ENCODE data around the gene TGFBR3. TPM values are rescaled to one million over a fixed set of nuclear protein-coding genes. Genes with fewer than 3 reads are reported as not detected.

Gene TGFBR3
- total RNA-seq, 6 experiments from 2014 or later = 5.8 to 21.1 (median 19.0) TPM

DNA sequence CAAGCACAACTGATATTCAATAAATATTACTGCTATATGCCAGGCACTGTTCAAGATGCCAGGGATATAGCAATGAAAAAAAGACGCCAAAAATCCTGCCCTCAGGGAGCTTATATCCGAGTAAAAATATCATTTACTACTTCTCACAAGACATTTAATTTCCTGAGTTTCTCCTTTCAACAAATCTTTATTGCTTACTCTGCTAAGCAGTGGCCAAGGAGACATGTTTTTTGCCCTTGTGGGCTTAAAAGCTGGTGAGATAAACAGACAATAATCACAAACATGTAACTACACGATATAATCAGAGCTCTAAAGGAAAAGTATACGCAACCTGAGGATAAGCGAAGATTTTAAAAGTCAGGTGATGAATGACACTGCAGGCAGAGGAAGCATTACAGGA lies 19.5 kb downstream of the TGFBR3 start:
- DNase-seq = no peak
- no peaks in the 10 kb centered on the region for H3K36me3 Mint-ChIP-seq (ENCODE audit: low read depth)
- TF ChIP-seq, protein P1, sequence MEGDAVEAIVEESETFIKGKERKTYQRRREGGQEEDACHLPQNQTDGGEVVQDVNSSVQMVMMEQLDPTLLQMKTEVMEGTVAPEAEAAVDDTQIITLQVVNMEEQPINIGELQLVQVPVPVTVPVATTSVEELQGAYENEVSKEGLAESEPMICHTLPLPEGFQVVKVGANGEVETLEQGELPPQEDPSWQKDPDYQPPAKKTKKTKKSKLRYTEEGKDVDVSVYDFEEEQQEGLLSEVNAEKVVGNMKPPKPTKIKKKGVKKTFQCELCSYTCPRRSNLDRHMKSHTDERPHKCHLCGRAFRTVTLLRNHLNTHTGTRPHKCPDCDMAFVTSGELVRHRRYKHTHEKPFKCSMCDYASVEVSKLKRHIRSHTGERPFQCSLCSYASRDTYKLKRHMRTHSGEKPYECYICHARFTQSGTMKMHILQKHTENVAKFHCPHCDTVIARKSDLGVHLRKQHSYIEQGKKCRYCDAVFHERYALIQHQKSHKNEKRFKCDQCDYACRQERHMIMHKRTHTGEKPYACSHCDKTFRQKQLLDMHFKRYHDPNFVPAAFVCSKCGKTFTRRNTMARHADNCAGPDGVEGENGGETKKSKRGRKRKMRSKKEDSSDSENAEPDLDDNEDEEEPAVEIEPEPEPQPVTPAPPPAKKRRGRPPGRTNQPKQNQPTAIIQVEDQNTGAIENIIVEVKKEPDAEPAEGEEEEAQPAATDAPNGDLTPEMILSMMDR (IDR thresholded peaks at IDR 0.05) = no peak
- H3K27ac Mint-ChIP-seq = no peak overlapping the region
- H3K9me3 Mint-ChIP-seq = no peaks in the 10 kb centered on the region
- no peak overlapping the region for H3K4me3 Mint-ChIP-seq
- no peaks in the 10 kb centered on the region; the same call in 1 of the 2 replicates for H3K27me3 Mint-ChIP-seq (ENCODE audit: insufficient read depth)
- H3K4me1 Mint-ChIP-seq (ENCODE audit: low read depth) = peaks cover 40% of the 10 kb centered on the region

DNA sequence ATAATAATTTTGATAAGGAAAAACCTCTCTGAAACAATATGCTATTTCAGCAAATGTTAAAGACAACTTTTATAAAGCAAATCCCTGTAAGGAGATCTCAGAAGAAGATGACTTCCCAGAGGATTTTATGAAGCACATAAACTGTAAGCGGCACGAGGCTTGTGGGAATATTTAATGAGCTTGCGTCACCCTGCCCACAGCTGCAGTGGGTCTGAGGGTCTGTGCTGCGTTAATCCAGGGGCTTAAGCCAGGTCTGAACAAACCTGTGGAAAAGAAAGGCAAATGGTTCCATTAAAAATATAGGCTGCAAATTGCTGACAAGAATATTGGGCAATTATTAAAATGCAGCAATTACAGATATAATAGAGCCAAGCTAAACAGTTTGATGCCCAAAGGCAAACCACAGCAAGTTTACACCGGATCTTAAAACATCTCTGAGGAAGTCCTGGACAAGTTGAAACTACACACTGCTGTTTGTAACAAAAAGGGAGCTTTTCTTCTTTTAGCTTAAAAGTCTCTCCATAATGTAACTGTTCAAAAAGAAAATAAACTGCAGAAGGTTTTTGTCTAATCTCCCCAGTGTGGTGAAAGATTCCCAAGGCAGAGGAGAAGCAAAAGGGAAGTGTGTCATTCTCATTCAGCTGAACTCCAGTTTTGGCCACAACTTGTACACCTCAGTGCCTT lies 21.8 kb downstream of the TGFBR3 start:
- no peaks in the 10 kb centered on the region for H3K27me3 Mint-ChIP-seq (ENCODE audit: insufficient read depth)
- H3K9me3 Mint-ChIP-seq = no peaks in the 10 kb centered on the region
- TF ChIP-seq, protein P1 (IDR thresholded peaks at IDR 0.05) = no peak
- peaks cover 3% of the 10 kb centered on the region; the same call in 1 of the 2 replicates for H3K36me3 Mint-ChIP-seq (ENCODE audit: low read depth)
- H3K4me1 Mint-ChIP-seq (ENCODE audit: low read depth) = peaks cover 35% of the 10 kb centered on the region
- peak overlapping the region; percentile 88 for H3K27ac Mint-ChIP-seq
- peak; percentile 53 for DNase-seq
- peak overlapping the region; percentile 89 for H3K4me3 Mint-ChIP-seq

DNA sequence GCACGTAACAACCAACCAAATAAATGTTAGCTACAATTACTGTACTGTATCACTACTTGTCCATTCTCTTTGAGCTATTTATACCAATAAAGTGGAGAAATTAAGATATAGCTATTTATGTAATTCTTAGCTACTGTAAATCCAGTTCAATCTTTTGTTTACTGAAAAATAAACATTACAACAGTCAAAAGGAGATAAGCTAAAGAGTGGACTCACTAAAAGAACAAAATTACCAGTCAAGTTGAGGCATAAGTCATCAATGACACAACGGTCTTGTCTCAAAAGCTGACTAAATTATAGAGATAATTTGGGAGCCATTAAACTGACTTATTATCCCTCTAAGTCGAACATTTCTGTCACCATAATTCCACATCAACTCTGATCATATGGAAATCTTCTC lies 22.5 kb downstream of the TGFBR3 start:
- H3K9me3 Mint-ChIP-seq = no peaks in the 10 kb centered on the region
- peak overlapping the region; percentile 88 for H3K27ac Mint-ChIP-seq
- H3K4me1 Mint-ChIP-seq (ENCODE audit: low read depth) = peaks cover 35% of the 10 kb centered on the region
- H3K36me3 Mint-ChIP-seq (ENCODE audit: low read depth) = peaks cover 4% of the 10 kb centered on the region; the same call in 1 of the 2 replicates
- H3K4me3 Mint-ChIP-seq = peak overlapping the region; percentile 89
- no peaks in the 10 kb centered on the region for H3K27me3 Mint-ChIP-seq (ENCODE audit: insufficient read depth)
- no peak for DNase-seq
- TF ChIP-seq, protein P1 (IDR thresholded peaks at IDR 0.05) = no peak

DNA sequence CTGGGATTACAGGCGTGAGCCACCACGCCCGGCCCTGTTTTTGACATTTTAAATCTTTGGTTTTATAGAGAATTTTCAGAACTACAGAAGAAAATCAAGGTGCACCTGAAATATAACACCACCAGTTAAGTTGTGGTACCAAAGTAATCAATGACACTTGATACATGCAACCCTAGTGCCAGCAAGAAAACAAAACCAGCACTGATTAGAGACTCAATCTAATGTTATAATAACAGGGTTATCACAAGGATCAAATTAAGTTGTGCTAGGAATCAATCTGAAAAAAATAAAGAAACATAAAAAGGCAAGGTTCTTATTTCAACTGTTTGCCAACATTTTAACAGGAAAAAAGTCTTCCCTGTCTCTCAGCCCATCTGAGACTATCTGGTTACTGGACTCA lies 23.8 kb downstream of the TGFBR3 start:
- H3K4me1 Mint-ChIP-seq (ENCODE audit: low read depth) = peaks cover 38% of the 10 kb centered on the region
- TF ChIP-seq, protein P1 (IDR thresholded peaks at IDR 0.05) = no peak
- no peaks in the 10 kb centered on the region for H3K27me3 Mint-ChIP-seq (ENCODE audit: insufficient read depth)
- no peak overlapping the region for H3K27ac Mint-ChIP-seq
- DNase-seq = no peak
- peaks cover 4% of the 10 kb centered on the region; the same call in 1 of the 2 replicates for H3K36me3 Mint-ChIP-seq (ENCODE audit: low read depth)
- H3K9me3 Mint-ChIP-seq = no peaks in the 10 kb centered on the region
- H3K4me3 Mint-ChIP-seq = no peak overlapping the region

DNA sequence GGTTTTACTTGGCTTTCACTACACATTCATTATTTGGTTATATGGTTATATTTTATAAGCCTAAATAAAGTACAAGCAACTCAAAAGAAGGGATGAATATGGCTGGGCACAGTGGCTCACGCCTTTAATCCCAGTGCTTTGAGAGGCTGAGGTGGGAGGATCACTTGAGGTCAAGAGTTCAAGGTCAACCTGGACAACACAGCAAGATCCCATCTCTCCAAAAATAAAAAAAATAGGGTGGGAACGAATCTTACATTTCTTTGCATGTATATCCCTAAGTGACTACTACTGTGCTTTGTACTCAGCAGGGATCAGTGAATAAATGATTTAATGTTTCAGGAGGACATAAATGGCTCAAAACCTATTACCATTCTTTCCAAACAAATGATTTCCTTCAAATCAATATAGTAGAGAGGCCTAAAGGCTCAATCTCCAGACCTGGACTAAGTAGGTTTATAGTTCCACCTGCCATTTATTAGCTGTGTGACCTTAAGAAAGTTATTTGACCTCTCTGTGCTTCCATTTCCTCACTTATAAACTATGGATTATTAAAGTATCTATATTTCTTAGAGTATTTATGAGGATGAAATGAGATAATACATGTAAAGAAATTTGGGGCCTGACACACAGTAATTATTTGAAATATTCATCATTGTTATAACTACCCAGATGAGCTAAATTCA lies 28.3 kb downstream of the TGFBR3 start:
- no peak overlapping the region for H3K4me3 Mint-ChIP-seq
- peaks cover 13% of the 10 kb centered on the region; the same call in 1 of the 2 replicates for H3K4me1 Mint-ChIP-seq (ENCODE audit: low read depth)
- H3K9me3 Mint-ChIP-seq = no peaks in the 10 kb centered on the region
- TF ChIP-seq, protein P1 (IDR thresholded peaks at IDR 0.05) = no peak
- peaks cover 14% of the 10 kb centered on the region; the same call in 1 of the 2 replicates for H3K36me3 Mint-ChIP-seq (ENCODE audit: low read depth)
- no peak overlapping the region for H3K27ac Mint-ChIP-seq
- DNase-seq = no peak
- H3K27me3 Mint-ChIP-seq (ENCODE audit: insufficient read depth) = no peaks in the 10 kb centered on the region; the same call in 1 of the 2 replicates

Data from HFFc6 (cell line).